Vagina (tissue), 2 donors: ENCODE data around the gene TRPM2.

Source experiments
- CTCF ChIP-seq, 3 experiments: fragments of 450-650 bp in 2 of 3; fragments of 200-600 bp in 1 of 3; sonication (generic) in 1 of 3; IDR thresholded peaks; one replicate each; pipeline ENCODE4 v1.5.1; 2017 to 2019; ENCODE audit warnings: antibody characterized with exemption in 3 of 3, mild to moderate bottlenecking in 2 of 3, moderate library complexity in 2 of 3
- POLR2A ChIP-seq, 2 donors: fragments of 450-650 bp; IDR thresholded peaks; one replicate each; pipeline ENCODE4 v1.6.1; 2017; ENCODE audit warnings: antibody characterized with exemption in 2 of 2, mild to moderate bottlenecking in 2 of 2, moderate library complexity in 2 of 2
- POLR2AphosphoS5 ChIP-seq, 2 donors: sonication (generic); formaldehyde crosslinking; IDR thresholded peaks; one replicate each; pipeline ENCODE4 v1.9.0; 2017; ENCODE audit warnings: antibody characterized with exemption in 2 of 2, mild to moderate bottlenecking in 2 of 2, low read depth in 1 of 2; ENCODE audit not compliant: insufficient read depth in 1 of 2

- no peak for TF ChIP-seq CTCF (IDR thresholded peaks at IDR 0.05)
- TF ChIP-seq POLR2A (IDR thresholded peaks at IDR 0.05): no peak
- no peak for TF ChIP-seq POLR2AphosphoS5 (IDR thresholded peaks at IDR 0.05; ENCODE audit: insufficient read depth in 1 of 2, low read depth in 1 of 2)
These were observed 110.9 kb downstream of the TRPM2 start for GRCh38 chr21:44464351-44464750.
